IgD-negative memory B cell (primary cell): ENCODE measurements around the gene PACRG. TPM values are rescaled to one million over a fixed set of nuclear protein-coding genes. Genes with fewer than 3 reads are reported as not detected.

Experiments used
- H3K27ac Mint-ChIP-seq, 3 donors: one replicate each; pipeline ENCODE4 v1.8.0; 2020 to 2022; ENCODE audit warnings: mild to moderate bottlenecking in 3 of 3, mixed read lengths in 3 of 3, moderate library complexity in 1 of 3
- H3K27me3 Mint-ChIP-seq: one replicate; pipeline ENCODE4 v1.8.0; 2021; ENCODE audit warnings: mixed read lengths
- H3K36me3 Mint-ChIP-seq: one replicate; pipeline ENCODE4 v1.8.0; 2020; ENCODE audit warnings: mild to moderate bottlenecking, mixed read lengths
- H3K4me1 Mint-ChIP-seq, 3 donors: one replicate each; pipeline ENCODE4 v1.8.0; 2020 to 2022; ENCODE audit warnings: mixed read lengths in 3 of 3, mild to moderate bottlenecking in 1 of 3
- H3K4me3 Mint-ChIP-seq, 4 donors: one replicate each; pipeline ENCODE4 v1.8.0; 2020 to 2022; ENCODE audit warnings: mild to moderate bottlenecking in 4 of 4, mixed read lengths in 4 of 4, moderate library complexity in 3 of 4
- H3K9me3 Mint-ChIP-seq, 3 donors: one replicate each; pipeline ENCODE4 v1.8.0; 2020 to 2021; ENCODE audit warnings: mixed read lengths in 3 of 3, mild to moderate bottlenecking in 1 of 3
- polyA plus RNA-seq: library from polyadenylated mRNA; unstranded; fragments of 300-500 nt; fragmentation: Illumina TruSeq; gene quantifications from one replicate; pipeline ENCODE4 v1.2.3, GENCODE V29; 2021

Gene PACRG
- polyA plus RNA-seq, 1 donor from 2014 or later: not detected

- no peak overlapping the region for H3K4me3 Mint-ChIP-seq
- H3K9me3 Mint-ChIP-seq: no peaks in the 10 kb centered on the region
- H3K27me3 Mint-ChIP-seq: no peaks in the 10 kb centered on the region
- H3K4me1 Mint-ChIP-seq: no peaks in the 10 kb centered on the region
- H3K36me3 Mint-ChIP-seq: peaks cover 2% of the 10 kb centered on the region
- no peak overlapping the region for H3K27ac Mint-ChIP-seq
Measured at GRCh38 chr6:163298079-163298830, 570.5 kb downstream of the PACRG start.

GRCh38 chr6:163300838-163301237 lies 573.1 kb downstream of the PACRG start:
- peaks cover 0 to under 1% (median 0%) of the 10 kb centered on the region in 3 donors for H3K9me3 Mint-ChIP-seq
- H3K27me3 Mint-ChIP-seq: no peaks in the 10 kb centered on the region
- no peaks in the 10 kb centered on the region for H3K4me1 Mint-ChIP-seq
- H3K36me3 Mint-ChIP-seq: no peaks in the 10 kb centered on the region
- H3K4me3 Mint-ChIP-seq: no peak overlapping the region
- no peak overlapping the region for H3K27ac Mint-ChIP-seq

- no peaks in the 10 kb centered on the region for H3K36me3 Mint-ChIP-seq
- no peak overlapping the region for H3K4me3 Mint-ChIP-seq
- H3K27me3 Mint-ChIP-seq: no peaks in the 10 kb centered on the region
- H3K9me3 Mint-ChIP-seq: peaks cover 0 to 2% (median 0%) of the 10 kb centered on the region in 3 donors
- H3K27ac Mint-ChIP-seq: no peak overlapping the region
- H3K4me1 Mint-ChIP-seq: no peaks in the 10 kb centered on the region
Measured at GRCh38 chr6:163301726-163302635, 574.2 kb downstream of the PACRG start.

GRCh38 chr6:163302747-163303146 lies 575.0 kb downstream of the PACRG start:
- Mint-ChIP-seq H3K36me3 (no peaks in the 10 kb centered on the region), H3K27me3 (no peaks in the 10 kb centered on the region), H3K9me3 (peaks cover 0 to 2% (median 0%) of the 10 kb centered on the region in 3 donors), H3K4me1 (no peaks in the 10 kb centered on the region), H3K27ac (no peak overlapping the region), H3K4me3 (no peak overlapping the region)

GRCh38 chr6:163306000-163306399 lies 578.2 kb downstream of the PACRG start:
- H3K27ac Mint-ChIP-seq: no peak overlapping the region
- H3K27me3 Mint-ChIP-seq: no peaks in the 10 kb centered on the region
- H3K4me3 Mint-ChIP-seq: no peak overlapping the region
- H3K36me3 Mint-ChIP-seq: no peaks in the 10 kb centered on the region
- H3K9me3 Mint-ChIP-seq: peaks cover 0 to 2% (median 0%) of the 10 kb centered on the region in 3 donors
- H3K4me1 Mint-ChIP-seq: no peaks in the 10 kb centered on the region

- H3K27me3 Mint-ChIP-seq: peaks cover 3% of the 10 kb centered on the region
Measured at GRCh38 chr6:163308629-163309440, 581.1 kb downstream of the PACRG start.

GRCh38 chr6:163309491-163310026 lies 581.8 kb downstream of the PACRG start:
- Mint-ChIP-seq H3K27ac (no peak overlapping the region), H3K36me3 (no peaks in the 10 kb centered on the region), H3K27me3 (peaks cover 5% of the 10 kb centered on the region), H3K4me1 (no peaks in the 10 kb centered on the region), H3K4me3 (no peak overlapping the region), H3K9me3 (peaks cover 0 to 2% (median 0%) of the 10 kb centered on the region in 3 donors)

More at GRCh38 chr6:163308629-163309440, 581.1 kb downstream of the PACRG start:
- Mint-ChIP-seq H3K4me1 (no peaks in the 10 kb centered on the region), H3K4me3 (no peak overlapping the region), H3K9me3 (peaks cover 0 to 2% (median 0%) of the 10 kb centered on the region in 3 donors), H3K36me3 (no peaks in the 10 kb centered on the region), H3K27ac (no peak overlapping the region)

GRCh38 chr6:163310096-163310972 lies 582.6 kb downstream of the PACRG start:
- no peak overlapping the region for H3K4me3 Mint-ChIP-seq
- H3K9me3 Mint-ChIP-seq: peaks cover 0 to 2% (median 0%) of the 10 kb centered on the region in 3 donors
- H3K4me1 Mint-ChIP-seq: no peaks in the 10 kb centered on the region
- no peaks in the 10 kb centered on the region for H3K36me3 Mint-ChIP-seq
- peaks cover 5% of the 10 kb centered on the region for H3K27me3 Mint-ChIP-seq
- H3K27ac Mint-ChIP-seq: no peak overlapping the region

GRCh38 chr6:163310973-163311383 lies 583.2 kb downstream of the PACRG start:
- Mint-ChIP-seq H3K36me3 (no peaks in the 10 kb centered on the region), H3K4me1 (no peaks in the 10 kb centered on the region), H3K9me3 (no peaks in the 10 kb centered on the region), H3K27me3 (peaks cover 7% of the 10 kb centered on the region), H3K4me3 (no peak overlapping the region), H3K27ac (no peak overlapping the region)

GRCh38 chr6:163311830-163312229 lies 584.1 kb downstream of the PACRG start:
- Mint-ChIP-seq H3K4me1 (no peaks in the 10 kb centered on the region), H3K27ac (no peak overlapping the region), H3K4me3 (no peak overlapping the region), H3K9me3 (peaks cover 0 to 1% (median 0%) of the 10 kb centered on the region in 3 donors), H3K27me3 (peaks cover 7% of the 10 kb centered on the region), H3K36me3 (no peaks in the 10 kb centered on the region)

GRCh38 chr6:163313566-163313965 lies 585.8 kb downstream of the PACRG start:
- Mint-ChIP-seq H3K27me3 (peaks cover 8% of the 10 kb centered on the region), H3K27ac (no peak overlapping the region), H3K36me3 (no peaks in the 10 kb centered on the region), H3K4me1 (no peaks in the 10 kb centered on the region), H3K4me3 (no peak overlapping the region), H3K9me3 (peaks cover 0 to 1% (median 0%) of the 10 kb centered on the region in 3 donors)

- Mint-ChIP-seq H3K27ac (no peak overlapping the region), H3K4me3 (no peak overlapping the region), H3K4me1 (no peaks in the 10 kb centered on the region), H3K36me3 (no peaks in the 10 kb centered on the region), H3K9me3 (peaks cover 0 to 1% (median 0%) of the 10 kb centered on the region in 3 donors), H3K27me3 (peaks cover 8% of the 10 kb centered on the region)
Measured at GRCh38 chr6:163313981-163314380, 586.2 kb downstream of the PACRG start.

- peaks cover 0 to 1% (median 0%) of the 10 kb centered on the region in 3 donors for H3K9me3 Mint-ChIP-seq
- peaks cover 8% of the 10 kb centered on the region for H3K27me3 Mint-ChIP-seq
- H3K4me1 Mint-ChIP-seq: peaks cover 0 to under 1% (median 0%) of the 10 kb centered on the region in 3 donors
- no peaks in the 10 kb centered on the region for H3K36me3 Mint-ChIP-seq
- no peak overlapping the region for H3K27ac Mint-ChIP-seq
- H3K4me3 Mint-ChIP-seq: no peak overlapping the region
Measured at GRCh38 chr6:163314791-163315470, 587.2 kb downstream of the PACRG start.
